ENCODE results near the gene GET4.
"Not testable (repeated sequence)": the region's sequence is repeated elsewhere in the genome, so short reads cannot be mapped to it uniquely, and the experiment has no call there.

The GET4 gene

GRCh38 chr7:914521-915194, 38.3 kb downstream of the GET4 start:
- DNase-seq (ENCODE audit: low spot score) = no peak

GRCh38 chr7:915291-916218, 39.2 kb downstream of the GET4 start:
- peak; percentile 85 for DNase-seq (ENCODE audit: low spot score)

GRCh38 chr7:916291-916941, 40.1 kb downstream of the GET4 start:
- peak; percentile 82 for DNase-seq (ENCODE audit: low spot score)

GRCh38 chr7:917255-918117, 41.1 kb downstream of the GET4 start:
- no peak for DNase-seq (ENCODE audit: low spot score)

GRCh38 chr7:918118-918425, 41.7 kb downstream of the GET4 start:
- no peak for DNase-seq (ENCODE audit: low spot score)

GRCh38 chr7:918441-919113, 42.2 kb downstream of the GET4 start:
- no peak for DNase-seq (ENCODE audit: low spot score)

GRCh38 chr7:919114-919442, 42.7 kb downstream of the GET4 start:
- no peak for DNase-seq (ENCODE audit: low spot score)

GRCh38 chr7:919924-920341, 43.6 kb downstream of the GET4 start:
- DNase-seq (ENCODE audit: low spot score) = no peak

GRCh38 chr7:920351-921070, 44.2 kb downstream of the GET4 start:
- no peak for DNase-seq (ENCODE audit: low spot score)

- DNase-seq (ENCODE audit: low spot score) = no peak
Observed at GRCh38 chr7:921071-921461, 44.7 kb downstream of the GET4 start.

- no peak for DNase-seq (ENCODE audit: low spot score)
Observed at GRCh38 chr7:921581-922333, 45.4 kb downstream of the GET4 start.

- DNase-seq (ENCODE audit: low spot score) = no peak
Observed at GRCh38 chr7:922334-923107, 46.2 kb downstream of the GET4 start.

- no peak for DNase-seq (ENCODE audit: low spot score)
Observed at GRCh38 chr7:923108-924041, 47.0 kb downstream of the GET4 start.

- DNase-seq (ENCODE audit: low spot score) = not testable (repeated sequence)
Observed at GRCh38 chr7:924042-924441, 47.7 kb downstream of the GET4 start.

GRCh38 chr7:924541-925231, 48.3 kb downstream of the GET4 start:
- no peak for DNase-seq (ENCODE audit: low spot score)

GRCh38 chr7:925601-926000, 49.2 kb downstream of the GET4 start:
- DNase-seq (ENCODE audit: low spot score) = no peak
